Measurements from ENCODE around the gene AOAH. TPM values are rescaled to one million over a fixed set of nuclear protein-coding genes. Genes with fewer than 3 reads are reported as not detected.

AOAH gene
- total RNA-seq, 2 donors from 2014 or later, result 0.70 to 1.6 TPM

- peaks cover 2% of the 10 kb centered on the region for H3K4me1 ChIP-seq (ENCODE audit: control insufficient read depth, insufficient read depth, low read length)
- Mint-ChIP-seq H3K9me3 (peaks cover 2% of the 10 kb centered on the region), H3K27ac (no peak overlapping the region), H3K27me3 (ENCODE audit: insufficient read depth) (peaks cover 3% of the 10 kb centered on the region), H3K36me3 (ENCODE audit: low read depth) (no peaks in the 10 kb centered on the region), H3K4me3 (no peak overlapping the region), H3K4me1 (peaks cover 14% of the 10 kb centered on the region)
- no peaks in the 10 kb centered on the region for H3K36me3 ChIP-seq (ENCODE audit: control insufficient read depth, insufficient read depth, low read length)
- H3K9me3 ChIP-seq (ENCODE audit: control insufficient read depth, low read length), result peaks cover 6% of the 10 kb centered on the region
- no peaks in the 10 kb centered on the region for H3K27me3 ChIP-seq (ENCODE audit: control insufficient read depth, insufficient read depth, low read length, poor library complexity, severe bottlenecking)
- H3K9ac ChIP-seq (ENCODE audit: extremely low read depth, low read length, poor library complexity, severe bottlenecking), result no peak overlapping the region
- TF ChIP-seq CTCF (conservative IDR thresholded peaks at IDR 0.05), result no peak
- H3K4me3 ChIP-seq (ENCODE audit: low read length), result no peak overlapping the region
- WGBS, 2 experiments (ENCODE audit: insufficient coverage in 1 of 2, insufficient read length in 1 of 2), result 86 to 96% methylated on average over 1 to 5 of the region's 5 CpGs
- no peak overlapping the region for H3K27ac ChIP-seq (ENCODE audit: low read depth, low read length)
- DNase-seq, result no peak
Observed at GRCh38 chr7:36746347-36746746, 22.1 kb upstream of the AOAH start.

- H3K27me3 ChIP-seq (ENCODE audit: control insufficient read depth, insufficient read depth, low read length, poor library complexity, severe bottlenecking), result no peaks in the 10 kb centered on the region
- no peak overlapping the region for H3K9ac ChIP-seq (ENCODE audit: extremely low read depth, low read length, poor library complexity, severe bottlenecking)
- no peaks in the 10 kb centered on the region for H3K36me3 Mint-ChIP-seq (ENCODE audit: low read depth)
- no peak overlapping the region for H3K4me3 Mint-ChIP-seq
- 90 to 100% methylated on average over 2 to 6 of the region's 6 CpGs for WGBS, 2 experiments (ENCODE audit: insufficient coverage in 1 of 2, insufficient read length in 1 of 2)
- no peaks in the 10 kb centered on the region for H3K36me3 ChIP-seq (ENCODE audit: control insufficient read depth, insufficient read depth, low read length)
- no peak overlapping the region for H3K4me3 ChIP-seq (ENCODE audit: low read length)
- no peak overlapping the region for H3K27ac ChIP-seq (ENCODE audit: low read depth, low read length)
- peaks cover 2% of the 10 kb centered on the region for H3K9me3 Mint-ChIP-seq
- H3K9me3 ChIP-seq (ENCODE audit: control insufficient read depth, low read length), result peaks cover 6% of the 10 kb centered on the region
- TF ChIP-seq CTCF (conservative IDR thresholded peaks at IDR 0.05), result no peak
- no peak overlapping the region for H3K27ac Mint-ChIP-seq
- H3K4me1 Mint-ChIP-seq, result peaks cover 30% of the 10 kb centered on the region
- peaks cover 3% of the 10 kb centered on the region for H3K27me3 Mint-ChIP-seq (ENCODE audit: insufficient read depth)
- H3K4me1 ChIP-seq (ENCODE audit: control insufficient read depth, insufficient read depth, low read length), result peaks cover 7% of the 10 kb centered on the region
- no peak for DNase-seq
Observed at GRCh38 chr7:36742911-36743775, 18.8 kb upstream of the AOAH start.

- Histone ChIP-seq H3K27ac (ENCODE audit: low read depth, low read length) (no peak overlapping the region), H3K4me3 (ENCODE audit: low read length) (no peak overlapping the region), H3K9ac (ENCODE audit: extremely low read depth, low read length, poor library complexity, severe bottlenecking) (no peak overlapping the region), H3K36me3 (ENCODE audit: control insufficient read depth, insufficient read depth, low read length) (no peaks in the 10 kb centered on the region), H3K4me1 (ENCODE audit: control insufficient read depth, insufficient read depth, low read length) (peaks cover 10% of the 10 kb centered on the region), H3K27me3 (ENCODE audit: control insufficient read depth, insufficient read depth, low read length, poor library complexity, severe bottlenecking) (no peaks in the 10 kb centered on the region), H3K9me3 (ENCODE audit: control insufficient read depth, low read length) (peaks cover 6% of the 10 kb centered on the region)
- Mint-ChIP-seq H3K9me3 (peaks cover 2% of the 10 kb centered on the region), H3K4me3 (no peak overlapping the region), H3K4me1 (peaks cover 22% of the 10 kb centered on the region), H3K27ac (no peak overlapping the region), H3K36me3 (ENCODE audit: low read depth) (no peaks in the 10 kb centered on the region), H3K27me3 (ENCODE audit: insufficient read depth) (peaks cover 3% of the 10 kb centered on the region)
- no peak for DNase-seq
- TF ChIP-seq CTCF (conservative IDR thresholded peaks at IDR 0.05), result no peak
- WGBS, 2 experiments (ENCODE audit: insufficient coverage in 1 of 2, insufficient read length in 1 of 2), result 96% methylated on average over 3 of the region's 3 CpGs; no CpG with 5 or more reads in 1 of the 2 experiments
Observed at GRCh38 chr7:36741866-36742265, 17.6 kb upstream of the AOAH start.

Data from endodermal cell (in vitro differentiated cells).